ENCODE data around the gene SSR2. TPM values are rescaled to one million over a fixed set of nuclear protein-coding genes. Genes with fewer than 3 reads are reported as not detected.

Gene SSR2
- total and polyA plus RNA-seq, 7 experiments from 2014 or later: 207 to 393 (median 268) TPM

- no peak for DNase-seq
- H3K36me3 ChIP-seq (ENCODE audit: control insufficient read depth in 2 of 3, insufficient read depth in 3 of 3, low read length in 3 of 3): no peaks in the 10 kb centered on the region
- H3K27ac Mint-ChIP-seq: peak overlapping the region in 2 of 9 donors; percentile 26 to 38
- H3K9me3 Mint-ChIP-seq: no peaks in the 10 kb centered on the region
- no peak overlapping the region for H3K4me3 ChIP-seq (ENCODE audit: low read length)
- CTCF ChIA-PET: no interaction called here
- H3K27ac ChIP-seq (ENCODE audit: low read depth, low read length): no peak overlapping the region
- H3K4me1 ChIP-seq (ENCODE audit: control insufficient read depth in 2 of 2, insufficient read depth in 2 of 2, low read length in 2 of 2): peaks cover 14 to 15% of the 10 kb centered on the region in 2 donors
- ATAC-seq: no peak
- H3K9me3 ChIP-seq (ENCODE audit: control insufficient read depth in 2 of 3, low read length in 3 of 3): no peaks in the 10 kb centered on the region
- no peaks in the 10 kb centered on the region for H3K27me3 ChIP-seq (ENCODE audit: control insufficient read depth in 2 of 2, insufficient read depth in 2 of 2, low read length in 2 of 2)
- no peak overlapping the region for H3K4me3 Mint-ChIP-seq
- intact Hi-C loops (cut with micrococcal nuclease): no loop called here
- H3K36me3 Mint-ChIP-seq: peaks cover 0 to 4% (median 0%) of the 10 kb centered on the region in 5 donors
- H3K27me3 Mint-ChIP-seq: peaks cover 0 to 2% (median 0%) of the 10 kb centered on the region in 5 donors
- POLR2A ChIA-PET: interaction anchor here (1.1 kb wide), 1 partner anchor 14 kb away, joined by 3 read pairs; no protein-coding TSS in a partner anchor
- peaks cover 11 to 36% (median 18%) of the 10 kb centered on the region in 7 donors for H3K4me1 Mint-ChIP-seq
Measured at GRCh38 chr1:156002188-156002911, 18.4 kb downstream of the SSR2 start.

GRCh38 chr1:156001662-156002171 is 19.0 kb downstream of the SSR2 start:
- Histone ChIP-seq H3K36me3 (ENCODE audit: control insufficient read depth in 2 of 3, insufficient read depth in 3 of 3, low read length in 3 of 3) (no peaks in the 10 kb centered on the region), H3K27me3 (ENCODE audit: control insufficient read depth in 2 of 2, insufficient read depth in 2 of 2, low read length in 2 of 2) (no peaks in the 10 kb centered on the region), H3K9me3 (ENCODE audit: control insufficient read depth in 2 of 3, low read length in 3 of 3) (no peaks in the 10 kb centered on the region), H3K27ac (ENCODE audit: low read depth, low read length) (no peak overlapping the region), H3K4me1 (ENCODE audit: control insufficient read depth in 2 of 2, insufficient read depth in 2 of 2, low read length in 2 of 2) (peaks cover 14 to 15% of the 10 kb centered on the region in 2 donors), H3K4me3 (ENCODE audit: low read length) (no peak overlapping the region)
- ATAC-seq (no peak), DNase-seq (no peak)
- Mint-ChIP-seq H3K9me3 (no peaks in the 10 kb centered on the region), H3K4me1 (peaks cover 11 to 35% (median 17%) of the 10 kb centered on the region in 7 donors), H3K27ac (peak overlapping the region in 5 of 9 donors; percentile 25 to 58 (median 31)), H3K36me3 (peaks cover 0 to 2% (median 0%) of the 10 kb centered on the region in 5 donors), H3K4me3 (no peak overlapping the region), H3K27me3 (peaks cover 0 to 2% (median 0%) of the 10 kb centered on the region in 5 donors)
- intact Hi-C loops (cut with micrococcal nuclease): no loop called here
- POLR2A ChIA-PET: interaction anchor here (1.1 kb wide), 1 partner anchor 14 kb away, joined by 3 read pairs; no protein-coding TSS in a partner anchor
- CTCF ChIA-PET: no interaction called here

GRCh38 chr1:156001021-156001661 is 19.6 kb downstream of the SSR2 start:
- intact Hi-C loops (cut with micrococcal nuclease): no loop called here
- Mint-ChIP-seq H3K27me3 (peaks cover 0 to 2% (median 0%) of the 10 kb centered on the region in 5 donors), H3K9me3 (no peaks in the 10 kb centered on the region), H3K36me3 (no peaks in the 10 kb centered on the region), H3K27ac (peak overlapping the region in 2 of 9 donors; percentile 40 to 58), H3K4me1 (peaks cover 12 to 32% (median 14%) of the 10 kb centered on the region in 7 donors), H3K4me3 (no peak overlapping the region)
- no peak for DNase-seq
- H3K9me3 ChIP-seq (ENCODE audit: control insufficient read depth in 2 of 3, low read length in 3 of 3): no peaks in the 10 kb centered on the region
- POLR2A ChIA-PET: no interaction called here
- H3K27me3 ChIP-seq (ENCODE audit: control insufficient read depth in 2 of 2, insufficient read depth in 2 of 2, low read length in 2 of 2): no peaks in the 10 kb centered on the region
- no peaks in the 10 kb centered on the region for H3K36me3 ChIP-seq (ENCODE audit: control insufficient read depth in 2 of 3, insufficient read depth in 3 of 3, low read length in 3 of 3)
- peaks cover 14 to 15% of the 10 kb centered on the region in 2 donors for H3K4me1 ChIP-seq (ENCODE audit: control insufficient read depth in 2 of 2, insufficient read depth in 2 of 2, low read length in 2 of 2)
- H3K4me3 ChIP-seq (ENCODE audit: low read length): no peak overlapping the region
- H3K27ac ChIP-seq (ENCODE audit: low read depth, low read length): no peak overlapping the region
- ATAC-seq: no peak
- CTCF ChIA-PET: interaction anchor here (1.0 kb wide), 1 partner anchor 96 kb away, joined by 3 read pairs; no protein-coding TSS in a partner anchor

- Histone ChIP-seq H3K27ac (ENCODE audit: low read depth, low read length) (no peak overlapping the region), H3K4me1 (ENCODE audit: control insufficient read depth in 2 of 2, insufficient read depth in 2 of 2, low read length in 2 of 2) (peaks cover 5 to 6% of the 10 kb centered on the region in 2 donors), H3K36me3 (ENCODE audit: control insufficient read depth in 2 of 3, insufficient read depth in 3 of 3, low read length in 3 of 3) (no peaks in the 10 kb centered on the region), H3K9me3 (ENCODE audit: control insufficient read depth in 2 of 3, low read length in 3 of 3) (no peaks in the 10 kb centered on the region), H3K27me3 (ENCODE audit: control insufficient read depth in 2 of 2, insufficient read depth in 2 of 2, low read length in 2 of 2) (no peaks in the 10 kb centered on the region), H3K4me3 (ENCODE audit: low read length) (no peak overlapping the region)
- ChIA-PET POLR2A (no interaction called here), CTCF (no interaction called here)
- Mint-ChIP-seq H3K36me3 (no peaks in the 10 kb centered on the region), H3K4me3 (no peak overlapping the region), H3K27ac (no peak overlapping the region), H3K9me3 (no peaks in the 10 kb centered on the region), H3K27me3 (peaks cover 0 to 2% (median 0%) of the 10 kb centered on the region in 5 donors), H3K4me1 (peaks cover 5 to 30% (median 9%) of the 10 kb centered on the region in 7 donors)
- DNase-seq: no peak
- no peak for ATAC-seq
- intact Hi-C loops (cut with micrococcal nuclease): no loop called here
Measured at GRCh38 chr1:155999964-156000363, 20.8 kb downstream of the SSR2 start.

GRCh38 chr1:155996166-155996565 is 24.6 kb downstream of the SSR2 start:
- H3K27ac Mint-ChIP-seq: peak overlapping the region in 1 of 9 donors; percentile 32
- no peaks in the 10 kb centered on the region for H3K36me3 Mint-ChIP-seq
- H3K9me3 Mint-ChIP-seq: no peaks in the 10 kb centered on the region
- intact Hi-C loops (cut with micrococcal nuclease): no loop called here
- no peaks in the 10 kb centered on the region for H3K27me3 Mint-ChIP-seq
- H3K9me3 ChIP-seq (ENCODE audit: control insufficient read depth in 2 of 3, low read length in 3 of 3): no peaks in the 10 kb centered on the region
- H3K4me3 ChIP-seq (ENCODE audit: low read length): no peak overlapping the region
- H3K27me3 ChIP-seq (ENCODE audit: control insufficient read depth in 2 of 2, insufficient read depth in 2 of 2, low read length in 2 of 2): no peaks in the 10 kb centered on the region
- no peak for ATAC-seq
- H3K36me3 ChIP-seq (ENCODE audit: control insufficient read depth in 2 of 3, insufficient read depth in 3 of 3, low read length in 3 of 3): no peaks in the 10 kb centered on the region
- peaks cover 0 to 7% (median 0%) of the 10 kb centered on the region in 7 donors for H3K4me1 Mint-ChIP-seq
- no peak overlapping the region for H3K27ac ChIP-seq (ENCODE audit: low read depth, low read length)
- ChIA-PET POLR2A (interaction anchor here (1.0 kb wide), 1 partner anchor 81 kb away, joined by 4 read pairs; no protein-coding TSS in a partner anchor), CTCF (no interaction called here)
- no peaks in the 10 kb centered on the region for H3K4me1 ChIP-seq (ENCODE audit: control insufficient read depth in 2 of 2, insufficient read depth in 2 of 2, low read length in 2 of 2)
- H3K4me3 Mint-ChIP-seq: no peak overlapping the region
- no peak for DNase-seq

- Mint-ChIP-seq H3K9me3 (no peaks in the 10 kb centered on the region), H3K4me3 (no peak overlapping the region), H3K27ac (peak overlapping the region in 1 of 9 donors; percentile 22), H3K4me1 (peaks cover 4 to 24% (median 11%) of the 10 kb centered on the region in 7 donors), H3K36me3 (no peaks in the 10 kb centered on the region), H3K27me3 (no peaks in the 10 kb centered on the region)
- no peaks in the 10 kb centered on the region for H3K36me3 ChIP-seq (ENCODE audit: control insufficient read depth in 2 of 3, insufficient read depth in 3 of 3, low read length in 3 of 3)
- H3K4me1 ChIP-seq (ENCODE audit: control insufficient read depth in 2 of 2, insufficient read depth in 2 of 2, low read length in 2 of 2): peaks cover 10% of the 10 kb centered on the region in 2 donors
- no peak overlapping the region for H3K4me3 ChIP-seq (ENCODE audit: low read length)
- H3K27me3 ChIP-seq (ENCODE audit: control insufficient read depth in 2 of 2, insufficient read depth in 2 of 2, low read length in 2 of 2): no peaks in the 10 kb centered on the region
- ATAC-seq: no peak
- ChIA-PET POLR2A (no interaction called here), CTCF (no interaction called here)
- no peak for DNase-seq
- intact Hi-C loops (cut with micrococcal nuclease): no loop called here
- no peak overlapping the region for H3K27ac ChIP-seq (ENCODE audit: low read depth, low read length)
- no peaks in the 10 kb centered on the region for H3K9me3 ChIP-seq (ENCODE audit: control insufficient read depth in 2 of 3, low read length in 3 of 3)
Measured at GRCh38 chr1:155993595-155993994, 27.2 kb downstream of the SSR2 start.
